HG02840 (cell line): Measurements from ENCODE around the gene CDCA3.
"Not testable (repeated sequence)": the region's sequence is repeated elsewhere in the genome, so short reads cannot be mapped to it uniquely, and the experiment has no call there.

Source experiments
- ATAC-seq: cut with Tn5 transposase; IDR thresholded peaks from one replicate; pipeline ENCODE4 v1.9.1; 2021; ENCODE audit warnings: mild to moderate bottlenecking, moderate library complexity, moderate number of reproducible peaks; ENCODE audit not compliant: unreplicated experiment, low FRiP score

The CDCA3 gene

DNA sequence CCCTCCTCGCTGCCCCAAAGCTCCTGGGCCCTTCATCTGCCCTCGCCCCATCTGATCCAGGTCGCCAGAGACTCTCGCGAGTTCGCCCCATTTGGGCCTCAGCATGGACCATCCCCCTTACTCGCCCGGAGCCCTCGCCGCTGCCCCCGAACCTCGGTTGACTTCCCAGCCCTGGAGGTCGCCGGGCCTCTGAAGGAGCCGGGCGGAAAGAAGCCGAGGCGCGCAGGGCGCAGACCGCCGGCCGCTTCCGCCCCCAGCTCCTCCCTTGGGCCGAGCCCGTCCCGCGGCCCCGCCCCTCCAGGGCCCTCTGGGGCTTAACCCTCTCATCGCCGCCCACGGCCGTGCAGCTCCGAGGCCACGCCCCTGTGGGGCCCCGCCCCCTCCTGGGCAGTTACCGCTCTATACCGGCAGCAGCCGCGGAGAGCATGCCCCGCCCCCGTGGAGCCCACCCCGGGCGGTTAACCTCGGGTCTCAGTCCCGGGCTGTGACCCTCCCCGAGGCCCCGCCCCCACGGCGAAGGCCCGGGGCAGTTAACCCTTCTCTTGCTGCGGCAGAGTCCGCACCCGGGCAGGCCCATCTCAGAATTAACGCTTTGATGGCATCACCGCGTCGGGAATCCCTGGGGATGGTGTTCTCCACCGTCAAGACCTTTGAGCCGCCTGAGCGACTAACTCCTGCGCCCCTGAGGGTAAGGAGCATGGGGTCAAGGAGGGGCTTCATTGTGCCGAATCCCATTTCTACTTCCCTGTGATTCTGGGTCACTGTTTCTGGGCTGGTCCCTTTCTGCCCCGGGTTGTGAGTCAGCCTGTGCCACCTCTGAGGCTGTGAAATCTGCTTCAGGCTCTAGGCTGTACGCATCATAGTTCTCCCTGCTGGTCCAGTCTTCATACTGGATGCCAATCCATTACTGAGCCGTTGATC, 22.3 kb upstream of the CDCA3 start, which contains the start of gene SPSB2:
Gene SPSB2 (minus strand): TSS at position 210 of the 921 bp plus-strand sequence. CDS start 402 bp downstream, outside the sequence.
- peak; percentile 61 for ATAC-seq

DNA sequence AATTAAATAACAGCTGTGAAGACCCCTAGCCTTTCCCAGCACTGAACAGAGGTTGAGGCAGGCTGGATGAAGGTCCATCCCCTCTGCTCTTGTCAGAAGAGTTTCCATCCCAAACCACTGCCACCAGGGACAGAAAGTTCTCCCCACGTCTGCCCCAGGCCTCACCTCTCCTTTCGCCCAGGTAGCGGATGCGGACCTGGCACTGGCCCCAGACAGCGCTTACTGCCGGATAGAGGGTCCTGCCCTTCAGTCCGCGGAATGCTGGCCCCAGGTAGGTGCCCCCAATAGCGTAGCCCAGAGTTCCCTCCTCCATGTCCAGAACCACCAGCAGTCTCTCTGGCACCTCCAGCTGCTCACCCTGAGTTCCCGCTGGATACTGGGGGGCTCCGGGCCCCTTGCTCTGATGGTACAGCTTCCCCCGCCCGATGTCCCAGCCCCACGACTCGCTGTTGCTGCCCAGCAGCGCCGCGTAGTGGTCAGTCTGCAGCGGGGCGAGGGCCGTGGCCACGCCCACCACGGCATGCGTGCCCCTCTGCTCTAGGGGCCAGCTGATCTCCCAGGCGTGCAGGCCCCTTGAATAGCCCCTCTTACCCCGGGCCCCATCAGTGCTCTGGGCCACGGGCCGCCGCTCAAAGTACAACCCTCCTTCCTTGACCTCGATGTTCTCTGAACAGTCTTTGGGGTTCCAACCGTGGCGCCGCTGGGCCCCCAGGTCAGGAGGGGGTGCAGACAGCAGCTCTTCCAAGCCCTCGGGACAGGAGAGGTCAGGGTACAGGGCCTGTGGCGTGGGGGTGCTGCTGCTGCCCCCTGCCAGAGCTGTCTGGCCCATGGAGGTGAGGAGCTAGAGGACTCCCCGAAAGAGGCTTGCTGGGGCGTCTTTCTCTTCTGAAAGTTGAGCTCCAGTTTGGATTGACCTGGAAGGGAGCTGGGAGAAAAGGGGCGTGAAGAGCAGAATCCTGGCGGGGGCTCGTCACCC, 21.3 kb upstream of the CDCA3 start:
- ATAC-seq, result no peak

GRCh38 chr12:6871052-6871957, 20.2 kb upstream of the CDCA3 start:
- ATAC-seq, result no peak

- ATAC-seq, result not testable (repeated sequence)
Observed at GRCh38 chr12:6870304-6870703, 19.2 kb upstream of the CDCA3 start.

DNA sequence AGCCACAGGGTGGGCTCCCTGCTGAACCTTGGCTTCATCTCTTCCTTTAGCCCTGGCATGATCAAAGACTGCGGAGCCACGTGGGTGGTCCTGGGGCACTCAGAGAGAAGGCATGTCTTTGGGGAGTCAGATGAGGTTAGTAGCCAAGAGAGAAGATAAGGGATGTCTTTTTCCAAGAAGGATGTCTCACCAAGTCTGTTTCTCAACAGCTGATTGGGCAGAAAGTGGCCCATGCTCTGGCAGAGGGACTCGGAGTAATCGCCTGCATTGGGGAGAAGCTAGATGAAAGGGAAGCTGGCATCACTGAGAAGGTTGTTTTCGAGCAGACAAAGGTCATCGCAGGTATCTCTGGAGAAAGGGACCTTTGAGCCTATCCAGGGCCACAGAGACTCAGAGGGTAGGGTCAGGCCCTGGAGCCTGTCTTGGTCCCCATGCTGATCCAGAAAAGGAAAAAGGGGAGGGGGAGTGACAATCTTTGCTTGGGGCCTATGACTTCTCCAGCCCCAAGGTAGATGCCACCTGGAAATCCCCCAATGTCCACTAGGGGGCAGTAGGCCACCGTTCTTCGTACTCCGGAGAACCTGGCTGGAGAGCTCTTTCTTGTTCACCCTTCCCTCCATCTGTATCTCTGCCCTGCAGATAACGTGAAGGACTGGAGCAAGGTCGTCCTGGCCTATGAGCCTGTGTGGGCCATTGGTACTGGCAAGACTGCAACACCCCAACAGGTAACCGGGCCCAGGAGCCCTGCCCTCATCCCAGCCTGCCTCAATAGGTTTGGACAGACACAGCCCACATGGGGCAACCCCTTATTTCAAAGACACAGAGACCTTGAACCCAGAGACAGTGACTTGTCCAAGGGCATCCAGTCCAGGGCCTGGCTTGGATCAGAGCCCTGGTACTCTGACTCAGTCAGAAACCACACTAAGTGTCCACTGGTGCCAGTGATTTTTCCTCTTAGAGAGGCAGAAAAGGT, 18.2 kb upstream of the CDCA3 start:
- ATAC-seq, result no peak

GRCh38 chr12:6868211-6869048, 17.3 kb upstream of the CDCA3 start:
- no peak for ATAC-seq

- peak; percentile 62 for ATAC-seq
Observed at GRCh38 chr12:6867413-6868210, 16.5 kb upstream of the CDCA3 start, which contains the start of gene TPI1. Gene TPI1 (plus strand): TSS chr12:6867531. CDS start chr12:6867567, 36 bp downstream.

GRCh38 chr12:6866920-6867412, 15.9 kb upstream of the CDCA3 start:
- peak; percentile 3 for ATAC-seq

GRCh38 chr12:6866163-6866919, 15.3 kb upstream of the CDCA3 start:
- no peak for ATAC-seq

DNA sequence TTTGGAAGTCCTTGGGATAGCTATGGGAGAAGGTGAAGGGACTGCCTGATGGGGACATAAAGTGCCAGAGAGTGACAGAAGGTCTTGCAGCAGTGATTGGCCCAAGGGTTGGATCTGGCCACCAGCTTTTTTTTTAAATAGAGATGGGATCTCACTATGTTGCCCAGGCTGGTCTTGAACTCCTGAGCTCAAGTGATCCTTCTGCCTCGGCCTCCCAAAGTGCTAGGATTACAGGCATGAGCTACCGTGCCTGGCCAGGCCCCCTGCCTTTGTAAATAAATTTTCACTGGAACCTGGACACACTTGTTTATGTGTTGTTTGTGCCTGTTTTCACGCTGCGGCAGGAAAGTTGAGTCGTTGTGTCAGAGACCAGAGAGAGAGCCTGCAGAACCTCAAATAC, 14.2 kb upstream of the CDCA3 start:
- ATAC-seq, result not testable (repeated sequence)

DNA sequence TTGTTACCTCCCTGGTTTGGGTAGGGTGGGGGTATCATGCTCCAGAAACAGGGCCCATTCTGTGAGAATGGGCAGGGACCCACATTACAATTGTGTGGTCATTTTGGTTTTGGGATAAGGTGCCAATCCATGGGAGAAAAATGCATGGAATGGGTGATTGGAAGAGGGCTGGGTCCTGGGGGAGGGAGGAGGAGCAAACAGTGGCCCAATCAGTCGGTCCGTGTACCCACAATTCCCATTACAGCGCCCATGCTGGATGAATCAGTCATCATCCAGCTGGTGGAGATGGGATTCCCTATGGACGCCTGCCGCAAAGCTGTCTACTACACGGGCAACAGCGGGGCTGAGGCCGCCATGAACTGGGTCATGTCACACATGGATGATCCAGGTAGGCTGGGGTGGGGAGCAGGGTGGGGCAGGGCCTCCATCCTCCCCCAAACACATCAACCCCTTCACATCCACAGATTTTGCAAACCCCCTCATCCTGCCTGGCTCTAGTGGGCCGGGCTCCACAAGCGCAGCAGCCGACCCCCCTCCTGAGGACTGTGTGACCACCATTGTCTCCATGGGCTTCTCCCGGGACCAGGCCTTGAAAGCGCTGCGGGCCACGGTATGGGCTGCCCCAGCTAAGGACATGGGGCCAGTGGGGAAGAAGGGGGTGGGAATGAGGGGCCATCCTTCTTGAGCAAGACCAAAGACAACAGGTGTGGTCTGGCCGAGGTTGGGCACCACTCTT, 12.7 kb upstream of the CDCA3 start:
- no peak for ATAC-seq

DNA sequence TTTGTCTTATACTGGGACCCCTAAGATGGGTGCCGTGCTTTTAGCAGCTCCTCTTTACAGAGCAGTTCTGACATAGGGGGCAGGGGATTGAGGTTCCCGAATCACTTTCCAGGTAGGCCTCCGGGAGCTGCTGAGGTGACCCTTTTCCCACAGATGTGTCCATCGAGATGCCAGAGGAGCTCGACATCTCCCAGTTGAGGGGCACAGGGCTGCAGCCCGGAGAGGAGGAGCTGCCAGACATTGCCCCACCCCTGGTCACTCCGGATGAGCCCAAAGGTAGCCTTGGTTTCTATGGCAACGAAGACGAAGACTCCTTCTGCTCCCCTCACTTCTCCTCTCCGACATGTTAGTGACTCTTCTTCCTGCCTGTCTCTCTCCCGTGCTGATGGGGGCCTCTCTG, 11.9 kb upstream of the CDCA3 start:
- no peak for ATAC-seq

GRCh38 chr12:6861391-6861790, 10.3 kb upstream of the CDCA3 start:
- no peak for ATAC-seq

DNA sequence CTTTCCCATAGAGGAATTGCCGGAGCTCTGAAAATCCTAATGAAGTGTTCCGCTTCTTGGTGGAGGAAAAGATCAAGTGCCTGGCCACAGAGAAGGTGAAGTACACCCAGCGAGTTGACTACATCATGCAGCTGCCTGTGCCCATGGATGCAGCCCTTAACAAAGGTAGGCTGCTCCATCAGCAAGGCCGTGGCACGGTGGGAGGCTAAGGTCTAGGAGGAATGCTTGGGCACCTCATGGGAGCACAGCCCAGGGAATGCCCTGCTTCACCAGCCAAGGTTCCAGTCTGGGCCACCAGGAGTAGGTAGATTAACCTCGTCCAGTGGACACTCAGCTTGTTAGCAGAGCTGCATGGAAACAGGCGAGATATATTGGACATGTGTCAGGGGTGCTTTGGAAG, 9.9 kb upstream of the CDCA3 start:
- no peak for ATAC-seq

- ATAC-seq, result no peak
Observed at GRCh38 chr12:6860116-6860515, 9.0 kb upstream of the CDCA3 start.
